Measurements from ENCODE around the gene NLGN1.

- TF ChIP-seq ZNF70 (CRISPR knock-in tag; IDR thresholded peaks at IDR 0.05) = no peak
- no peak for TF ChIP-seq PPARA (CRISPR knock-in tag; IDR thresholded peaks at IDR 0.05; ENCODE audit: borderline replicate concordance)
- no peak for TF ChIP-seq ZFP3 (CRISPR knock-in tag; IDR thresholded peaks at IDR 0.05)
Observed at GRCh38 chr3:174276826-174277225, 879.3 kb downstream of the NLGN1 start.

Data from SK-N-SH treated with all-trans-retinoic acid at 6 μM for 48 hours (cell line).